Sigmoid colon (tissue), 7 donors: ENCODE measurements around the gene USP25. TPM values are rescaled to one million over a fixed set of nuclear protein-coding genes. Genes with fewer than 3 reads are reported as not detected.
"Not testable (repeated sequence)": the region's sequence is repeated elsewhere in the genome, so short reads cannot be mapped to it uniquely, and the experiment has no call there.

ENCODE experiments used
- DNase-seq: peaks from one replicate; pipeline ENCODE4 v3.0.0-alpha.2; 2019
- H3K27ac ChIP-seq, 4 donors: fragments of 200-600 bp; sonication (generic); one replicate each; pipeline ENCODE4 v1.5.1; 2016 to 2019; ENCODE audit warnings: mild to moderate bottlenecking in 1 of 4
- H3K27me3 ChIP-seq, 3 donors: fragments of 200-600 bp; sonication (generic); one replicate each; pipeline ENCODE4 v1.5.1; 2019; ENCODE audit warnings: mild to moderate bottlenecking in 1 of 3
- H3K36me3 ChIP-seq, 4 donors: fragments of 200-600 bp; sonication (generic); one replicate each; pipeline ENCODE4 v1.5.1; 2016 to 2019
- H3K4me1 ChIP-seq, 4 donors: fragments of 200-600 bp; sonication (generic); one replicate each; pipeline ENCODE4 v1.5.1; 2017 to 2019
- H3K4me3 ChIP-seq, 4 donors: fragments of 200-600 bp; sonication (generic); one replicate each; pipeline ENCODE4 v1.5.1; 2017 to 2019; ENCODE audit warnings: mild to moderate bottlenecking in 2 of 4, moderate library complexity in 1 of 4
- H3K9me3 ChIP-seq, 4 donors: fragments of 200-600 bp in 3 of 4; sonication (generic) in 3 of 4; one replicate each; pipeline versions ENCODE4 v1.5.1 to v1.6.1; 2013 to 2019
- CTCF ChIP-seq, 4 experiments: fragments of 450-650 bp in 3 of 4; fragments of 200-600 bp in 1 of 4; IDR thresholded peaks; one replicate each; pipeline ENCODE4 v1.5.1; 2016 to 2019; ENCODE audit warnings: antibody characterized with exemption in 4 of 4, mild to moderate bottlenecking in 3 of 4, moderate library complexity in 2 of 4
- EP300 ChIP-seq, 4 donors: sonication (generic); formaldehyde crosslinking; IDR thresholded peaks; one replicate each; pipeline ENCODE4 v1.6.1; 2017; ENCODE audit warnings: antibody characterized with exemption in 4 of 4
- POLR2A ChIP-seq, 2 donors: fragments of 450-650 bp; IDR thresholded peaks; one replicate each; pipeline ENCODE4 v1.6.1; 2016; ENCODE audit warnings: antibody characterized with exemption in 2 of 2, mild to moderate bottlenecking in 2 of 2, moderate library complexity in 2 of 2
- POLR2AphosphoS5 ChIP-seq, 4 donors: sonication (generic); formaldehyde crosslinking; IDR thresholded peaks; one replicate each; pipeline ENCODE4 v1.6.1; 2017; ENCODE audit warnings: antibody characterized with exemption in 4 of 4
- WGBS, 2 donors: extraction: QIAGEN DNeasy Blood & Tissue Kit; methylation state at CpG; one replicate each; pipeline ENCODE4 v1.1.7; 2013; 5-methylcytosine and 5-hydroxymethylcytosine counted together
- intact Hi-C: fragments of 100-400 bp; cut with DNase I; formaldehyde crosslinking; loops from one replicate; pipeline ENCODE4 v1.15.1; 2023
- polyA plus RNA-seq, 3 donors: library from polyadenylated mRNA; stranded (reverse); fragments of 200-250 nt; gene quantifications; one replicate each; pipeline ENCODE4 v1.2.3, GENCODE V29; 2013
- total RNA-seq, 4 donors: library from RNA; depleted of rRNA; stranded (reverse); fragments of >200 nt; gene quantifications; one replicate each; pipeline ENCODE4 v1.1.0, GENCODE V29; 2016
- donor health status: healthy with polysubstance abuse.
- donor health status: Bipolar disorder and iron deficiency.
- donor health status: healthy.

USP25 gene
- total and polyA plus RNA-seq, 7 donors: 10.2 to 54.0 (median 37.9) TPM

- intact Hi-C loops: loop anchor here (10.0 kb wide), 2 partner anchors 1351 to 1879 kb away; partner anchors contain the start of genes BTG3 and HSPA13
- WGBS, 2 donors: 25 to 66% methylated on average over 2 of the region's 2 CpGs
These were observed 5.6 kb downstream of the USP25 start for GRCh38 chr21:15735409-15735808.

DNA sequence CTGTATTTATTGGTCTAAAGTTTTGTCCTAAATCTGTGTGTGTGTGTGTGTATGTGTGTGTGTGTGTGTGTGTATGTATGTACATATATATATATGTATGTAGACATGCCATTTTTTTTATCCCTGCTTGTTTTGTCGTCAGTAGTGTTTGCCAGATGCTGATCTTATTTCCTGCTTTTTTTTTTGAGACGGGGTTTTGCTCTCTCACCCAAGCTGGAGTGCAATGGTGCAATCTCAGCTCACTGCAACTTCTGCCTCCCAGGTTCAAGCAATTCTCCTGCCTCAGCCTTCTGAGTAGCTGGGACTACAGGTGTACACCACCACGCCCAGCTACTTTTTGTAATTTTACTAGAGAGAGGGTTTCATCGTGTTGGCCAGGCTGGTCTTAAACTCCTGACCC, 6.1 kb downstream of the USP25 start:
- not testable (repeated sequence) for DNase-seq, H3K9me3 ChIP-seq, H3K4me3 ChIP-seq, H3K36me3 ChIP-seq, H3K27me3 ChIP-seq
- Histone ChIP-seq H3K4me1 (peaks cover 0 to 66% (median 44%) of the 10 kb centered on the region in 4 donors), H3K27ac (peak overlapping the region in 1 of 4 donors; percentile 31)
- WGBS, 2 donors: 13 to 37% methylated on average over 4 of the region's 4 CpGs
- intact Hi-C loops: loop anchor here (10.0 kb wide), 2 partner anchors 1351 to 1879 kb away; partner anchors contain the start of genes BTG3 and HSPA13

More at GRCh38 chr21:15735409-15735808, 5.6 kb downstream of the USP25 start:
- Histone ChIP-seq H3K4me1 (peaks cover 0 to 65% (median 44%) of the 10 kb centered on the region in 4 donors), H3K9me3 (no peaks in the 10 kb centered on the region), H3K27me3 (no peaks in the 10 kb centered on the region), H3K36me3 (no peaks in the 10 kb centered on the region), H3K27ac (peak overlapping the region in 1 of 4 donors; percentile 31), H3K4me3 (no peak overlapping the region)
- DNase-seq: no peak
- TF ChIP-seq CTCF (IDR thresholded peaks at IDR 0.05): no peak
- TF ChIP-seq EP300 (IDR thresholded peaks at IDR 0.05): no peak
- TF ChIP-seq POLR2A (IDR thresholded peaks at IDR 0.05): no peak
- no peak for TF ChIP-seq POLR2AphosphoS5 (IDR thresholded peaks at IDR 0.05)

DNA sequence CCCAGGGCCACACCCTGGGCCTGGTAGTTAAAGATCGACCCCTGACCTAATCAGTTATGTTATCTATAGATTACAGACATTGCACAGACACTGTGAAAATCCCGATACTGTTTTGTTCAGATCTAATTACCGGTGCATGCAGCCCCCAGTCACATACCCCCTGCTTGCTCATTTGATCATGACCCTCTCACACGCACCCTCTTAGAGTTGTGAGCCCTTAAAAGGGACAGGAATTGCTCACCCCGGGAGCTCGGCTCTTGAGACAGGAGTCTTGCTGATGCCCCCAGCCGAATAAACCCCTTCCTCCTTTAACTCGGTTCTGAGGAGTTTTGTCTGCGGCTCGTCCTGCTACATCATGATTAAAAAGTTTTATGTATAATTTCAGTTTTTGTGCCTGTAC, 9.0 kb downstream of the USP25 start:
- WGBS, 2 donors: 37 to 72% methylated on average over 10 of the region's 10 CpGs
- DNase-seq, H3K4me3 ChIP-seq, H3K27me3 ChIP-seq, H3K36me3 ChIP-seq, H3K27ac ChIP-seq, H3K9me3 ChIP-seq: not testable (repeated sequence)
- H3K4me1 ChIP-seq: peaks cover 0 to 64% (median 55%) of the 10 kb centered on the region in 4 donors
- intact Hi-C loops: loop anchor here (10.0 kb wide), 2 partner anchors 1354 to 1876 kb away; partner anchors contain the start of genes BTG3 and HSPA13

DNA sequence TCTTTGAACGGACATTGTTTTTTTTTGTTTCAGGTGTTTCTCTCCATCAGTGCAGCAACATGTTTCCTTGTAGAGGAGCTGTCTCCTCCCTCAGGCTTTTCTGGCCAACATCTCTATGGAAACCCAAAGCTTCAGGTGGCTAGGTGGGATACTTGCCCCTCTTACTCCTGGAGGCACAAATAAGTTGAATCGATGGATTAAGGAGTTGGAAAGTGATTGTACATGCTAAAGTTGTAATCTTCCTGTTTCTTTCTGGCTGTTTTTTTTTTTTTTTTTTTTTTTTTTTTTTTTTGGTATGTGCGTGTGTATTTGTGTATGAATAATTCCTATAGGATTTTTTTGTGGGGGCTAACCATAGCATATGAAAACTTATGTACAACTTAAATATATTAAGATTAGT, 10.6 kb downstream of the USP25 start:
- H3K27ac ChIP-seq: peak overlapping the region in 1 of 4 donors; percentile 1
- DNase-seq: no peak
- WGBS, 2 donors: 87 to 89% methylated on average over 3 of the region's 3 CpGs
- no peaks in the 10 kb centered on the region for H3K36me3 ChIP-seq
- no peaks in the 10 kb centered on the region for H3K27me3 ChIP-seq
- no peak overlapping the region for H3K4me3 ChIP-seq
- no peak for TF ChIP-seq EP300 (IDR thresholded peaks at IDR 0.05)
- no peak for TF ChIP-seq POLR2A (IDR thresholded peaks at IDR 0.05)
- no peak for TF ChIP-seq CTCF (IDR thresholded peaks at IDR 0.05)
- TF ChIP-seq POLR2AphosphoS5 (IDR thresholded peaks at IDR 0.05): no peak
- peaks cover 0 to 55% (median 50%) of the 10 kb centered on the region in 4 donors for H3K4me1 ChIP-seq
- H3K9me3 ChIP-seq: no peaks in the 10 kb centered on the region
- intact Hi-C loops: no loop called here

- 78 to 85% methylated on average over 1 of the region's 1 CpG for WGBS, 2 donors
- DNase-seq: no peak
- Histone ChIP-seq H3K27me3 (no peaks in the 10 kb centered on the region), H3K4me1 (peaks cover 0 to 50% (median 42%) of the 10 kb centered on the region in 4 donors), H3K9me3 (no peaks in the 10 kb centered on the region), H3K4me3 (no peak overlapping the region), H3K36me3 (no peaks in the 10 kb centered on the region), H3K27ac (no peak overlapping the region)
- TF ChIP-seq CTCF (IDR thresholded peaks at IDR 0.05) (no peak), EP300 (IDR thresholded peaks at IDR 0.05) (no peak), POLR2AphosphoS5 (IDR thresholded peaks at IDR 0.05) (no peak), POLR2A (IDR thresholded peaks at IDR 0.05) (no peak)
- intact Hi-C loops: no loop called here
These were observed 11.7 kb downstream of the USP25 start for GRCh38 chr21:15741510-15741909.
